HG03565 (cell line): ENCODE results near the gene DTNA.
"Not testable (repeated sequence)": the region's sequence is repeated elsewhere in the genome, so short reads cannot be mapped to it uniquely, and the experiment has no call there.

ENCODE experiments used
- ATAC-seq: cut with Tn5 transposase; IDR thresholded peaks from one replicate; pipeline ENCODE4 v1.9.1; 2021; ENCODE audit warnings: mild to moderate bottlenecking, moderate library complexity; ENCODE audit not compliant: unreplicated experiment

DTNA gene

GRCh38 chr18:34709750-34710441 lies at the start of gene DTNA:
Gene DTNA, plus strand, starts transcription at chr18:34710298. Its CDS starts 45,679 bp downstream, at chr18:34755977.
- ATAC-seq = no peak

DNA sequence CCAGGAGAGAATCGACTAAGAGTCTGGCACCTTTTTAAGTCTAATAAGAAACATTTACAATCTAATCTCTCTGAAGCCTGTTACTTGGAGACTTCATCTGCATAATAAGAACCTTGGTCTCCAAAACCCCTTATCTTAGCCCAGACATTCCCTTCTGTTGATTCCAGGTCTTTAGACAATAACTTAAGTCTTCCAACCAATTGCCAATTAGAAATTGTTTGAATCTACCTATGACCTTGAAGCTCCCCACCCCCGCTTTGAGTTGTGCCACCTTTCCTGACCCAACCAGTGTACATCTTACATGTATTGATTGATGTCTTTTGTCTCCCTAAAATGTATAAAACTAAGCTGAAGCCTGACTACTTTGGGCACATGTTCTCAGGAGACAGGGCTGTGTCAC lies 49.5 kb upstream of the DTNA start:
- no peak for ATAC-seq

GRCh38 chr18:34661464-34662087 lies 48.5 kb upstream of the DTNA start:
- ATAC-seq = peak; percentile 73

DNA sequence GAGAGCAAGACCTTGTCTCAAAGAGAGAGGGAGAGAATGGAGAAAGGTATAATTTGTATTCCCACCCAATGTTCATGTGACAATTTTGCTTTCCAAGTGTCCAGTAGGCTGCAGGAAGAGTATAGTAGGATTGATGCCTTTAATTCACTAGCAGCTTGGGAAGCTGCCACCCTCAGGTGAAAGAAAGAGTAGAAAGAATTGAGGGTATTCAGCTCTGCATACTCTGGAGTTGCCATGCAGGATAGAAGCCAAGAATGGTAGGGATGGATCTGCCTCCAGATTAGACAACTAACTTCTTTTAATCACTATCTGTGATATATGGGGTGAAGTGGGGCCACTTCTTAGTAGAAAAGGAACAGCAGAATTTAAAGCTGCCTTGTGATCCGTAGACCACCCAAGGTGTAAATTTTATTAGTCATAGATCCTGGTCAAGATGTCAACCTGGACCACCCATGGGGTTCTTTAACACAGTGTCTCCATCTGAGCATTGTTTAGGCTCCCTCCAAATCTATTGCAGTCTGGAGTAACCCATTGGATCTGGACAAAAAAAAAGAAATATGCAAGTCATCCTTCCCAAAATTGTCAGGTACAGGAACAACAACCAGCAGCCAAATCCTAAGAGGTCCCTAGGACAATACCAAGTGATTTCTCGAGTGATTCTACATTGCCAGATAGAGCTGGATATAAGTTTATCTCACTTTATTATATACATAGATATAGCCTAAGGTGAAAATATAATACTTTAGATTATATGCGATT lies 33.1 kb upstream of the DTNA start:
- ATAC-seq = no peak

DNA sequence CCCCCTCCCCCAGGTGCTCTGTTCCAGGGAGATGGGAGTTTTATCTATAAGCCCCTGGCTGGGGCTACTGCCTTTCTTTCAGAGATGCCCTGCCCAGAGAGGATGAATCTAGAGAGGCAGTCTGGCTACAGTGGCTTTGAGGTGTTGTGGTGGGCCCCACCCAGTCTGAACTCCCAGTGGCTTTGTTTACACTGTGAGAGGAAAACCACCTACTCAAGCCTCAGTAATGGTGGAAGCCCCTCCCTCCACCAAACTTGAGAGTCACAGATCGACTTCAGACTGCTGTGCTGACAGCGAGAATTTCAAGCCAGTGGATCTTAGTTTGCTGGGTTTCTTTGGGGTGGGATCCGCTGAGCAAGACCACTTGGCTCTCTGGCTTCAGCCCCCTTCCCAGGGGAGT lies 20.3 kb upstream of the DTNA start:
- not testable (repeated sequence) for ATAC-seq

DNA sequence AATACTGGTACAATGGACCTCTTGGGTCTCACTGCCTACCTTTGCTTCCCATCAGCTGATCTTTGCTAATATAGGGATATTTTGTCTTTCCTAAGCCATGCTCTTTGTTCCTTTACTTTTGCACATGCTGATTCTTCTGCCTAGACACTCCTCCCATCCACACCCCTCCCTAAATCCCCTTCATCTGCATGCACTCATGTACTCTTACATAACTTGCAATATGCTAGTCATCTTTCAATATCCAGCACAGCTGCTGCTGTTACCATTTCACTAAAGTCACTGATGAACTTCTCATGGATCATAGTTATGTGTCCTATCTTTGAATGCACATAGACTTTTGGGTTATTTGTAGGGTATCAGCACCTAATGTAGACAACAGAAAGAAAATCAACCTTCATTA lies 18.5 kb upstream of the DTNA start:
- ATAC-seq = no peak

GRCh38 chr18:34694591-34695165 lies 15.4 kb upstream of the DTNA start:
- ATAC-seq = no peak

DNA sequence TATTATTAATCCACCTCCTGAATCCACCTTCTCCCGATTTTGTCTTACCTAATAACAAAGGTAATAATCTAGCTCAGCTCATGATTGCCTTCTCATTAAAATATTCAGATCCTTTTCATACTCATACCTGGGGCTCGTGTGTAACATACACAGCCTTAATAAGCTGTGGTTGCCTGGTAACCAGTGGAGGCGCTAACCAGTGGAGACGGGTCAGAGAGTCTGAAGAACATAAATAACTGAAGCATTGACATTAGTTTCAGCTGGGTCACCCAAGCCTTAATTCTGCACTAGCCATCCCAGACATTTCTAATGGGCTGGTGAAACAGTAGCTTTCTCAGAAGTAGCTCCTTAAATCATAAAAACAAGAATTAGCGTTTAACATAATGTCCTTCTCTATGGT lies 14.8 kb upstream of the DTNA start:
- ATAC-seq = no peak

- ATAC-seq = no peak
These were observed 13.4 kb upstream of the DTNA start for GRCh38 chr18:34696671-34697070.

GRCh38 chr18:34697233-34697632 lies 12.9 kb upstream of the DTNA start:
- no peak for ATAC-seq

DNA sequence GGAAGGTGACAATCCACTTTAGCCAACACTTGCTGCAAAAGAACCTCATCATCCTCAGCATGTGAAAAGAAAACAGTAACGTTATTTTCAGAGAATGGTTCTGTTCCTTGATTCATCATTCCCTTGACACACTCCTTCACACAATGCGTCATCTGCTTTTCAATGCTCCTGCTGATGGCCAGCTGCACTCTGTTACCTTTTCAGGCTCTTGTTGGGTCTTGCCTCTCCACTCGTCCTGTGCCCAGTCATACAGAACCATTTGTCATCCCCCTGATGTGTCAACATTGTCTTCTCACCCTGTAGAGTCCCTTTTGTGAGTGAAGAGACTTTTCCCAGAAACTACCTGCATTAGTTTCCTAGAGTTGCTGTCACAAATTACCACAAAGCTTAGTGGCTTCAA lies 12.2 kb upstream of the DTNA start:
- no peak for ATAC-seq

DNA sequence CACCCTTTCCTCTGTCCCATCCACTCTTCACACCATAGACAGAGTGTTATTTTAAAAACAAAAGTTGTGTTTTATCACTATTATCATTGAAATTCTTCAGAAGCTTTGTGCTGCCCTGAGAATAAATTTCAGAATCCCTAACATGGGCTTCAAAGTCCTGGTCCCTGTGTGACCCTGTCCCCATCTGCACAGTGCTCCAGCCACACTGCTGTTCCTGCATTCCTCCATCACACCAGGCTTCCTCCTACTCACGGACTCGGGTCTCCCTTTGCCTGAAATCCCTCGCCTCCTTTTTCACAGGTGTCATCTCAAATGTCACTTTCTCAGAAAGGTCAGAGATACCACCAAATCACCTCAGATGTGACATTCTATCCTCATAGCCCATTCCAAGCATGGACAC lies 8.2 kb upstream of the DTNA start:
- ATAC-seq = no peak

- no peak for ATAC-seq
These were observed 7.3 kb upstream of the DTNA start for GRCh38 chr18:34702814-34703213.

- no peak for ATAC-seq
These were observed 6.0 kb upstream of the DTNA start for GRCh38 chr18:34704074-34704473.

DNA sequence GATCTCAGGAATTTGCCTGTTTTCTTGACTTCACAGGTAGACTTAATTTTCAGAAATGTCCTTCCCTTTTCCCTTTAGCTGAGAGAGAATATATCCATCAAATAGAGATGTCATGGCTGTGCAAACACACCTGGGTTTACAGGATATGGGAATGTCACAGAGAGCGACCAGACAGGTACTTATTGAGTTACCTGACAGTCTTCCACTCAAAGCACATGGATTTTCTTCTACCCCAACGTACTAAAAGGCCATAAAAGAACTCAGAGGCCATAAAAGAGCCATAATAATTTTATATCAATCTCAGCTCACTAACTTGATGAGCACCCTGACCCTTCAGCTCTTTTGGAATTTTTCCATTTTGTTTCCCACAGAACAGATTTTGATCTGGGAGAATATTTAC lies 5.3 kb upstream of the DTNA start:
- no peak for ATAC-seq

DNA sequence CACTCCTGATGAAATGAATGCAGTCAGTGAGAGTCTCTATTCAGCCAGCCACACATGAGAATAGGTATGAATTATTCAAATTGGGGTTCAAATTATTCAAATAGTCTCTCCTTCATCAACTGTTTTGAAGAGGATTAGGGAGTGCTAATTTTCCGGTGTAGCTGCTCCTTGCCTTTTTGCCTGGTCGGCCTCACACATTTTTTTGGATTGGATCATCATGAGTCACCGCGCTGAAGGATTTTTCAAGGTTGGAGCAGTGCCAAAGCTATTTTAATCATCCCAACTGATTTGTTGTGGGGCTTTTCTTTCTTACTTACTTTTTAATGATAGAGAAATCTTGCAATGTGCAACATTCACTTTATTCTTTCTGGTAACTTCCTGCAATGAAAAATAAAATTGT lies 2.4 kb upstream of the DTNA start:
- ATAC-seq = no peak

DNA sequence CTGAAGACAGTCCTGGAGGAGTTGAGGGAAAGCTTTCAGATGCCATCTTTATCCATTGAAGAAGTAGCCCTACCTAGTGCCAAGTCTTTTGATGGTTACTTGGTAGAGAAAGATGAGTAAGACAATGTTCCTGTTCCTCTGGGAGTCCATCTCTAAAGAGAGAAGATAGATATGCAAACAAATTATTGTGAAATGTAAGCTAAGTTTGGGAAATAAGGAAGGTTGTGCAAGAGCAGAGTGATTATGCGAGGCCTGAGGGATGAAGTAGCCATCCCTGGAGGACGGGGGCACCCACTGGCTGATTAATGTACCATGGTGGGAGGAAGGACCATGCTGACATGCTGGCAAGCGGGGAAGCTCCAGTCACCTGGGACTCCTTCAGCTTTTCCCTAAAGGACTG lies 994 bp upstream of the DTNA start:
- no peak for ATAC-seq

DNA sequence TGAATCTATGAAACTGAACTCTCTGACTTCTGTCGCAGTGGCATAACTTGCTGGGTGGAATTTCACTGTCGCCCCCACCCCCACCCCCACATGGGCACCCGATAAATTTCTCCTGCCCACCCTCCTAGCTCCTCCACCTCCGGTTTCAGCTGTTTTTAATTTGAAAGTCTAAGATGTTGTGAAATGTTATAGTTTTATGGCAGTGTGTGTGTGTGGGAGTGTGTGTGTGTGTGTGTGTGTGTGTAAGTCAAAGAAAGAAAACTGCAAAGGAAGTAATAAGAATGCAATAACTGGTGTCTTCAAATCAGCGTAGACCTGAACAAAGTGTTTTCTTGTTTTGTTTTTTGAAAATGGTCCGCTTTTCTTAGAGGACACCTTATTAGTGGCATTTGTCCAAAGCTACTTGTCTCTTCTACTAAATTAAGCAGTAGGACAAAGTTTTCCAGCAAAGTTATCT lies 388 bp downstream of the DTNA start:
- ATAC-seq = no peak

DNA sequence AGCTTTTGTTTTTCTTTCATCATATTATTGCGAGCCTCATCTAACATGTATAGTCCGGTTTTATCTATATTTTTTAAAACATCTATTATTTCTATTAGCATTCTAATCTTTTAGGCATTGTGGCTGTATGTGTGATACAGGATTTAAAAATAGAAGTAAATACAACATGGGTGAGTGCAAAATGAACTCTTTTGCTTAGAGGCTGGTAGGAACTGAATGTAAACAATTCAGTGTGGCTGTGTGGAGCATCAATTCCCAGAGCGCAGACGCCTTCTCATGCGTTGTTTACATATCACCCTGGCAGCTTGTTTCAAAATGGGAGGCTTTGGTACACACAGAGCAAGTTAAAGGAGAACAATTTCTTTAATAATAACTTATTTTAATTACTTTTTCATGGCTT lies 836 bp downstream of the DTNA start:
- no peak for ATAC-seq

DNA sequence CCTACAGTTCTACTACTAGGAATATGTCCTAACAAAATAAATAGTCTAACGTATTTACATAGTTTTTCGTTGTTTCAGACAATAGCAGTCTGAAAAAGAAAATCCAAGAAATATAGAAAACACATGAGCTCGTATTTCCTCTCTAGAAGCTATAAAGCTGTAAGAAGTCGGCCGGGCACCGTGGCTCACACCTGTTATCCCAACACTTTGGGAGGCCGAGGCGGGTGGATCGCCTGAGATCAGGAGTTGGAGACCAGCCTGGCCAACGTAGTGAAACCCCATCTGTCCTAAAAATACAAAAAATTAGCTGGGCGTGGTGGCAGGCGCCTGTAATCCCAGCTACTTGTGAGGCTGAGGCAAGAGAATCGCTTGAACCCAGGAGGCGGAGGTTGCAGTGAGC lies 6.0 kb downstream of the DTNA start:
- ATAC-seq = not testable (repeated sequence)

DNA sequence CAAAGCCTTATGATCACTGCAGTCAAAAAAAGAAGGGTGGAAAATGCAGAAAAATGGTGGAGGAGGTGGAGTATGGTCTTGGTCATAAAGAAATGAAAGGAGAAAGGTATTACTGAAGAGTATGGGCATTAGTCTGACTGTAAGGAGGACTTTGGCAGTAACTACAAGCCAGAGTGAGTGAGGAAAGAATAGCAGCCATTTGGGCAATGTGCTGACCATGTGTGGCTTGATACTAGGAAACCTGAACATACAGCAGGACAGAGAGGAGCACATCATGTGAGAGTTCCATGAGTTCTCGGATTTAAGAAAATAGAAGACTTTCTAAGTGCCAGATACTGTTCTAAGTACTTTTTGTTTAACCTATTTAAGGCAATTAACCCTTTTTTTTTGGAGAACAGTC lies 8.5 kb downstream of the DTNA start:
- no peak for ATAC-seq

DNA sequence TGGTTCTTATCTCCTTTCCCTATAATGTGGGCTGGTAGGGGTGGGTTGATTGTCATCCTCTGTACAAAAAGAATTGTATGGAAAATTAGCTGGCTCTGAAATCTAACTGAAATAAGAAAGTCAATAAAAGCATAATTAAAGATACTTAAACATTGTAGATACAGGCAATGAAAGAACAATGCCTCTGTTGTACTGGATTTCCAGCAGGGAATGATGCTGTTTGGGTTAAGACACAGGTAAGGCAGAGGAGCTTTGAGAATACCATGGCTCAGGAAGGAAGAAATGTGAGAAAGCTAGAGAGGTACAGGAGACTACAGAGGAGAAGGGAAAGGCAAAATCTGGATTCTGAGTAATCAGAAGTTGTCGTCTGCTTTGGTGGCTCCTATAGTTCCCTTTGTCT lies 10.1 kb downstream of the DTNA start:
- ATAC-seq = no peak
